AG10803 (cell line): ENCODE results near the gene FBXL7.

ENCODE experiments used
- DNase-seq: peaks from one replicate; pipeline ENCODE4 v3.0.0; 2010; ENCODE audit warnings: low read depth
- H3K4me3 ChIP-seq: 2 replicates; pipeline ENCODE4 v1.5.1; 2011; ENCODE audit warnings: mild to moderate bottlenecking, low read length, control low read depth
- TF ChIP-seq, protein P1 (sequence below): conservative IDR thresholded peaks from 2 replicates; pipeline ENCODE4 v1.5.1; 2011; ENCODE audit warnings: mild to moderate bottlenecking, low read length, control low read depth, inconsistent platforms

FBXL7 gene

DNA sequence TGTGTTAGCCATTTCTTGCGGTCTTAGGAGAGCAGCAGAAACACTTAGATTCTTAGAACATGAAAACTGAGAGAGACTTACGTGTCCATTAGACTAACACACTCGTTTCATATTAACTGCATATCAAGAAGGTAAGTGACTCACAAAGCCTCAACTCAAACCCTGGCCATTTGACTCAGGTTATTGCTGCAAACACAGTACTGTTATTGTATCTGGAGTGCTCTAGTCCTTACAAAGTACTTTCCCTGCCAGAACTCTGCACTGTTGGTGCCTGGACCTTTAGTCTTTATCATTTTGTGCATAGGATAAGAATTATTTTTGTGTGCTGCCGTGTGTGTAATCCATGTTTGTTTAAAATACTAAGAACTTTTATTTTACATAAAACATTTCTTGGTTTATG, 155.7 kb downstream of the FBXL7 start:
- H3K4me3 ChIP-seq = no peak overlapping the region
- TF ChIP-seq, protein P1, sequence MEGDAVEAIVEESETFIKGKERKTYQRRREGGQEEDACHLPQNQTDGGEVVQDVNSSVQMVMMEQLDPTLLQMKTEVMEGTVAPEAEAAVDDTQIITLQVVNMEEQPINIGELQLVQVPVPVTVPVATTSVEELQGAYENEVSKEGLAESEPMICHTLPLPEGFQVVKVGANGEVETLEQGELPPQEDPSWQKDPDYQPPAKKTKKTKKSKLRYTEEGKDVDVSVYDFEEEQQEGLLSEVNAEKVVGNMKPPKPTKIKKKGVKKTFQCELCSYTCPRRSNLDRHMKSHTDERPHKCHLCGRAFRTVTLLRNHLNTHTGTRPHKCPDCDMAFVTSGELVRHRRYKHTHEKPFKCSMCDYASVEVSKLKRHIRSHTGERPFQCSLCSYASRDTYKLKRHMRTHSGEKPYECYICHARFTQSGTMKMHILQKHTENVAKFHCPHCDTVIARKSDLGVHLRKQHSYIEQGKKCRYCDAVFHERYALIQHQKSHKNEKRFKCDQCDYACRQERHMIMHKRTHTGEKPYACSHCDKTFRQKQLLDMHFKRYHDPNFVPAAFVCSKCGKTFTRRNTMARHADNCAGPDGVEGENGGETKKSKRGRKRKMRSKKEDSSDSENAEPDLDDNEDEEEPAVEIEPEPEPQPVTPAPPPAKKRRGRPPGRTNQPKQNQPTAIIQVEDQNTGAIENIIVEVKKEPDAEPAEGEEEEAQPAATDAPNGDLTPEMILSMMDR = no peak
- no peak for DNase-seq

GRCh38 chr5:15664961-15665360, 165.0 kb downstream of the FBXL7 start:
- TF ChIP-seq, protein P1 = no peak
- DNase-seq = peak; percentile 53
- no peak overlapping the region for H3K4me3 ChIP-seq

GRCh38 chr5:15669826-15670225, 169.8 kb downstream of the FBXL7 start:
- TF ChIP-seq, protein P1 = no peak
- no peak for DNase-seq
- H3K4me3 ChIP-seq = no peak overlapping the region

DNA sequence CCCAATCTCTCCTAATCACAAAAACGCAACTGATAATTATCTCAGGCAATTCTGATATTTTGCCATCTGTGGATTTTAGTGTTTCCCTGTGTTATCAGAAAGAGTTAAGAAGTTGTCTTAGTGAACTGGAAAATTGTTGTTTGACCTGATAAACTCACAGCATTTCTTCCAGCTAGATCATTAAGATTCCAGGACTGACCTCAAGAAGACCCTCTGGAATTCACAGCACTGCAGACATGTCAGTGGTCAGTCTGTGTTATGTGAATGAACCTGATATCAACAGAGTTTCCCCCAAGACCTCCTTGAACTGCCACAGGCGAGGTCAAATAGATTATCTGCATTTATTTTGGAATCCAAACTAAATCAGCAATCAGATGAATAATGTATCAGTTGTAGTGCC, 174.7 kb downstream of the FBXL7 start:
- no peak for DNase-seq
- TF ChIP-seq, protein P1 = no peak
- H3K4me3 ChIP-seq = no peak overlapping the region

GRCh38 chr5:15676591-15676990, 176.6 kb downstream of the FBXL7 start:
- no peak for DNase-seq
- H3K4me3 ChIP-seq = no peak overlapping the region
- TF ChIP-seq, protein P1 = no peak

DNA sequence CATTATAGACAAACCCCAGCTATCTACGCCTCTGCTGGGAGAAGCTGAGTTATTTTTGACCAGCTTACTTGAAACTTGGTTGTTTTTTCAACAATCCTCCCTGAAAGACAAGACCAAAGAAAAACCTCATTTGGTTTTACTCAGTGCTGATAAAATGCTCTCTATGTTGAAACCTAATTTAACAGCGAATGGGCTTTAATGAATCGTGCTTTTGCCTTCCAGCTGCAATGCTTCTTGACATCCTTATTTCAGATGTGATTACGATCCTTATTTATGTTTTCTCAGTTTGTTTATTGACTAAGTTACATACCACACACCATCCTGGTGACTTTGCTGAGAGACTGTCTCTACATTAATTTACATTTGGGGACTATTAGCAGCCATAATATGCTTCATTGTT, 179.2 kb downstream of the FBXL7 start:
- DNase-seq = no peak
- H3K4me3 ChIP-seq = no peak overlapping the region
- TF ChIP-seq, protein P1 = no peak

DNA sequence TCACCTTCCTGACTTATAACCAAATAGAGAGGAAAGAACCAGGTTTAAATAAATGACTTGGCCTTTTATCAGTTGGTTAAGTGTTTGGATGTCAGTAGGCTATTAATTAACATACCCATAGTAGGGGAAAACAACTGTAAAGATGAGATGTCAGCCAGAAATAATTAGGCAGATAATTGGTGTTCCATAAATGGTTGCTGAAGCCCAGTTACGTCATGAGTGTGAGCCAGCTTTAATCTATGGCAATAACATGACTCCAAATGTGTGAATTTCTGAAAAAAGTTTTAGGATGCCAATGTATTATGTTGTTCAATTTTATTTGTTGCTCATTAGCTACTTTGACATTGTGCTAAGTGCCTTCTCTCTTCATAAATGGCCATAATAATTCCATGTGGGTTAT, 180.5 kb downstream of the FBXL7 start:
- no peak overlapping the region for H3K4me3 ChIP-seq
- TF ChIP-seq, protein P1 = no peak

More for the DNA sequence above, 180.5 kb downstream of the FBXL7 start:
- peak; percentile 21 for DNase-seq
